ENCODE measurements around the gene SLIT3. TPM values are rescaled to one million over a fixed set of nuclear protein-coding genes. Genes with fewer than 3 reads are reported as not detected.

Gene SLIT3
- total RNA-seq, 6 experiments from 2014 or later = 0.31 to 1.2 (median 0.65) TPM

DNA sequence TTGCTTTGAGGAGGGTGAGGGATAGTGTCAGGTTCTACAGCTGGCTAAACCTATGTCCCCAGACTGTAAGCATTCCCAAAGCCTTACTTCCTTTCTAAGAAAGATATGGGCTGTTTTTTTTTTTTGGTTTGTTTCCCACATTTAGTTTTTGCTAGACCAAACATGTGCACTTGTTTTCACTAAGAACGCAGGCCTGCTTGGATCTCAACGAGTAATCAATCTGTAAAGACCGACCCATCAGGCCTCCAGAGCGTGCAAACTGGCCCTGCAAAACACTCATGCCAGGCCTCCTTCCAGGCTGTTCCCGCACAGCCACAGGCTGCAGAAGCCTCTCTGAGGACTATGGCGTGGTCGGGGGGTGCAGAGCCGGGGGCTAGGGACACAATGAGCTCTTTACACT is 416.9 kb downstream of the SLIT3 start:
- Histone ChIP-seq H3K36me3 (no peaks in the 10 kb centered on the region), H3K9me3 (no peaks in the 10 kb centered on the region), H3K27me3 (no peaks in the 10 kb centered on the region), H3K4me3 (no peak overlapping the region), H3K4me1 (peaks cover 0 to 12% (median 4%) of the 10 kb centered on the region in 4 donors), H3K27ac (no peak overlapping the region)
- ATAC-seq (no peak), DNase-seq (no peak)
- no peak for TF ChIP-seq POLR2A (IDR thresholded peaks at IDR 0.05)
- TF ChIP-seq, protein P1, sequence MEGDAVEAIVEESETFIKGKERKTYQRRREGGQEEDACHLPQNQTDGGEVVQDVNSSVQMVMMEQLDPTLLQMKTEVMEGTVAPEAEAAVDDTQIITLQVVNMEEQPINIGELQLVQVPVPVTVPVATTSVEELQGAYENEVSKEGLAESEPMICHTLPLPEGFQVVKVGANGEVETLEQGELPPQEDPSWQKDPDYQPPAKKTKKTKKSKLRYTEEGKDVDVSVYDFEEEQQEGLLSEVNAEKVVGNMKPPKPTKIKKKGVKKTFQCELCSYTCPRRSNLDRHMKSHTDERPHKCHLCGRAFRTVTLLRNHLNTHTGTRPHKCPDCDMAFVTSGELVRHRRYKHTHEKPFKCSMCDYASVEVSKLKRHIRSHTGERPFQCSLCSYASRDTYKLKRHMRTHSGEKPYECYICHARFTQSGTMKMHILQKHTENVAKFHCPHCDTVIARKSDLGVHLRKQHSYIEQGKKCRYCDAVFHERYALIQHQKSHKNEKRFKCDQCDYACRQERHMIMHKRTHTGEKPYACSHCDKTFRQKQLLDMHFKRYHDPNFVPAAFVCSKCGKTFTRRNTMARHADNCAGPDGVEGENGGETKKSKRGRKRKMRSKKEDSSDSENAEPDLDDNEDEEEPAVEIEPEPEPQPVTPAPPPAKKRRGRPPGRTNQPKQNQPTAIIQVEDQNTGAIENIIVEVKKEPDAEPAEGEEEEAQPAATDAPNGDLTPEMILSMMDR (IDR thresholded peaks at IDR 0.05) = no peak
- WGBS (ENCODE audit: insufficient coverage, low coverage, low lambda C conversion rate, missing lambda C conversion rate) = 62% methylated on average over 8 of the region's 8 CpGs
- intact Hi-C loops (cut with DNase I) = no loop called here

DNA sequence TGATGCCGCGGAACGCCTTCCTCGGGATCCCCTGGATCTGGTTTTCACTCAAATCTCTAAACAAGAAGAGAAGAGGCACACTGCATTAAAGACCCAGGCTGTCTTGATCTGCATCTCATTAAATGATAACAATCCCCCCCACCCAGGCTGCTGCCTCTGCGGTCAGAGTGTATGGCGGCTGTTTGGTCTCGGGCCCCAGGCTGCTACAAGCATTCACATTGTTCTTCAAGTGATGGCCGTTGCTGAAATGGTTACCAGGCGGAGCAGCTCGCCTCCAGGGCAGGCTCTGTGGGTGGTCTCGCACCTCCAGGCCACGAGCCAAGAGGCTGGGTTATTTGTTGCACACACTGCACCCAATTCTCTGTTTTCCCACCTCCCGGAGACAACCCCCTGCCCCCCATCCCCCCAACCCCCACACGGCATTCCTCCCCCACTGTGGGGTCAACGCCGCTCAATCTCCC is 417.6 kb downstream of the SLIT3 start:
- DNase-seq = no peak
- peaks cover 0 to 12% (median 4%) of the 10 kb centered on the region in 4 donors for H3K4me1 ChIP-seq
- no peaks in the 10 kb centered on the region for H3K36me3 ChIP-seq
- TF ChIP-seq POLR2A (IDR thresholded peaks at IDR 0.05) = no peak
- TF ChIP-seq, protein P1 (IDR thresholded peaks at IDR 0.05) = no peak
- no peaks in the 10 kb centered on the region for H3K27me3 ChIP-seq
- H3K4me3 ChIP-seq = no peak overlapping the region
- no peak overlapping the region for H3K27ac ChIP-seq
- ATAC-seq = no peak
- 69% methylated on average over 11 of the region's 16 CpGs for WGBS (ENCODE audit: insufficient coverage, low coverage, low lambda C conversion rate, missing lambda C conversion rate)
- intact Hi-C loops (cut with DNase I) = no loop called here
- H3K9me3 ChIP-seq = no peaks in the 10 kb centered on the region

DNA sequence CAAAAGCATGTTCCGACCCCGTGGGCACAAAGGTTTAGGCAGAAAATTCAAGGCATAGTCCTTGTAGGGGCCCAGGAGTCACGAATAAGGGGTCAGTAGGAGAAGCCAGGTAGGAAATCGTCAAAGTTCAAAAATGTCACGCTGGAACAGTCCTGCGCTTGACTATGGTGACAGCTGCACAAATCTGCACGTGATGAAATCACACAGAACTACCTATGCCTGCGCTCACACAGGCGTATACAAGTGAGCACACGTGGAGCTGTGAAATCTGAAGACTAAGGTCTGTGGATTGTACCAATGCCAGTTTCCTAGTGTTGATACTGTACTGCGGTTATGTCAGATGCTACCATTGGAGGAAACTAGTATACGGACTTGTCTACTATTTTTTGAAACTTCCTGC is 418.7 kb downstream of the SLIT3 start:
- DNase-seq (no peak), ATAC-seq (no peak)
- intact Hi-C loops (cut with DNase I) = no loop called here
- no peak for TF ChIP-seq POLR2A (IDR thresholded peaks at IDR 0.05)
- TF ChIP-seq, protein P1 (IDR thresholded peaks at IDR 0.05) = no peak
- Histone ChIP-seq H3K27ac (no peak overlapping the region), H3K27me3 (no peaks in the 10 kb centered on the region), H3K4me3 (no peak overlapping the region), H3K36me3 (no peaks in the 10 kb centered on the region), H3K4me1 (peaks cover 0 to 16% (median 8%) of the 10 kb centered on the region in 4 donors), H3K9me3 (no peaks in the 10 kb centered on the region)
- WGBS (ENCODE audit: insufficient coverage, low coverage, low lambda C conversion rate, missing lambda C conversion rate) = 84% methylated on average over 11 of the region's 12 CpGs

DNA sequence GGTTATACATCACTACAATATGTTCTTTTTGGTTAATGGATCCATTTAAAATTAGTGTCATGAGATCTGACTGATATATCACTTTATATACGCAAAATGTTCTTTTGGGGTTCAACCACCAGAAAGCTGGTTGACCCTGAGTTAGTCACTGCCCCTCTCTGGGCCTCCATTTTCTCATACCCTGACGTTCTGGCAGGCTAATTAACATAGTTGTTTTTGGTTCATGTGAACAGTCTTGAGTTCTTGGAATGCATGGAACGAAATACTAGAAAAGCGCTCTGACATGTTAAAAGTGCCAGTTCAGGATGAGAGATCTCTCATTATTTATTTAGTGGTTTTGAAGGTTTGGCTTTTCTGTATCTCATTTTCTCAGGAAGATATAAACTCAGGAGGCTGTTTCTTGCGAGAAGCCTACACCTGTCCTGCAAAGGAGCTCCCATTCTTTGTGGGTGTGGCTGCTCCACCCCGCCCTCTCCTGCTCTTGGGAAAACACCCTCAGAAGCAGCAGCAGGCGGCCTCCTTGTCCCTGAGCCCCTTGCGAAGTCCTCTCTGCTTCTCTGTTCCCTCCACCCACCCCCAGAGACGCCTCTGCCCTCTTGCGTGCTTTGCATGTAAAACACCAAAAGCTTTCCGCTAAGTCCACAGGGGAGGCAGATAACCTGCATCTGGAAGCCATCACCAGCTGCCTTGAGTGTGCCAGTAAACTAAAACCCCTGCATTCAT is 419.4 kb downstream of the SLIT3 start:
- DNase-seq (no peak), ATAC-seq (no peak)
- TF ChIP-seq POLR2A (IDR thresholded peaks at IDR 0.05) = no peak
- TF ChIP-seq, protein P1 (IDR thresholded peaks at IDR 0.05) = no peak
- no peak overlapping the region for H3K27ac ChIP-seq
- peaks cover 0 to 16% (median 8%) of the 10 kb centered on the region in 4 donors for H3K4me1 ChIP-seq
- H3K4me3 ChIP-seq = no peak overlapping the region
- no peaks in the 10 kb centered on the region for H3K36me3 ChIP-seq
- no peaks in the 10 kb centered on the region for H3K27me3 ChIP-seq
- intact Hi-C loops (cut with DNase I) = no loop called here
- WGBS (ENCODE audit: insufficient coverage, low coverage, low lambda C conversion rate, missing lambda C conversion rate) = 83% methylated on average over 11 of the region's 11 CpGs
- no peaks in the 10 kb centered on the region for H3K9me3 ChIP-seq

Data from right lobe of liver (tissue), 6 donors.